NCI-H1105 treated with DMSO at 0.1 percent for 48 hours (cell line): ENCODE measurements around the gene SUCNR1.
A peak's percentile ranks its signal among the peaks of the same experiment; 100 is the strongest.
"Not testable (repeated sequence)": the region's sequence is repeated elsewhere in the genome, so short reads cannot be mapped to it uniquely, and the experiment has no call there.

Experiments
- DNase-seq: peaks from one replicate; lab custom pipeline; 2025; lab: John Stamatoyannopoulos, UW

Gene SUCNR1, protein sequence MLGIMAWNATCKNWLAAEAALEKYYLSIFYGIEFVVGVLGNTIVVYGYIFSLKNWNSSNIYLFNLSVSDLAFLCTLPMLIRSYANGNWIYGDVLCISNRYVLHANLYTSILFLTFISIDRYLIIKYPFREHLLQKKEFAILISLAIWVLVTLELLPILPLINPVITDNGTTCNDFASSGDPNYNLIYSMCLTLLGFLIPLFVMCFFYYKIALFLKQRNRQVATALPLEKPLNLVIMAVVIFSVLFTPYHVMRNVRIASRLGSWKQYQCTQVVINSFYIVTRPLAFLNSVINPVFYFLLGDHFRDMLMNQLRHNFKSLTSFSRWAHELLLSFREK

DNA sequence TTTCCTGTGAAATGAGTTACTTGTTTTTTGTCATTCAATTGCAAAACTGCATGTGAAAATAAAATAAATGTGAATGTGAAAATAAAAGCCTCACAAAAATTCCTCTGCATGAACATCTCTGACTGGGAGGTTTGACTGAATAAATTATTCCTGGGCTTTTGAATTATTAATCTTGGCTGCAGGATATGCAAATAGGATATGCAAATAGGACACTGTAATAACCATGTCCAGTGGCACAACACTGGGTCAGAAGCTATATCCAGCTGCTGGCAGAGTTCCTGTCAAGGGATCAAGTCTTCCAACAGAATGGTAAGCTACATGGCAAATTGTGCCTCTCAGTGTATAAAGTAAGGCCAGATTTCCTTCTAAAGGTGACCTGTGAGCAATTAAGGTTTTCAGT lies at the start of gene SUCNR1:
TSS of gene SUCNR1 (plus strand) at position 246 of the 400 bp plus-strand sequence. CDS start 6,250 bp downstream, outside the sequence.
- no peak for DNase-seq

DNA sequence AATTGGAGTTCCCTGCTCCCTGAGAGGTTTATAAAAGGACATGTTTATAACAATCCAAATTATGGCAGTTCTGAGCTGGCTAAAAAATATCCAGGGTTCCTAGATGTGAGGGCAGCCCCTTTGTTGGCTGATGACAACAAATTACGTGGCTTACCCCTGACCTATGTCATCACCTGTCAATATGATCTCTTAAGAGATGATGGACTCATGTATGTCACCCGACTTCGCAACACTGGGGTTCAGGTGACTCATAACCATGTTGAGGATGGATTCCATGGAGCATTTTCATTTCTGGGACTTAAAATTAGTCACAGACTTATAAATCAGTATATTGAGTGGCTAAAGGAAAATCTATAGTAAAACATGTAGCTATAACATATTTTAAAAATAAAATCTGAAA lies 45.6 kb upstream of the SUCNR1 start:
- DNase-seq, result no peak

DNA sequence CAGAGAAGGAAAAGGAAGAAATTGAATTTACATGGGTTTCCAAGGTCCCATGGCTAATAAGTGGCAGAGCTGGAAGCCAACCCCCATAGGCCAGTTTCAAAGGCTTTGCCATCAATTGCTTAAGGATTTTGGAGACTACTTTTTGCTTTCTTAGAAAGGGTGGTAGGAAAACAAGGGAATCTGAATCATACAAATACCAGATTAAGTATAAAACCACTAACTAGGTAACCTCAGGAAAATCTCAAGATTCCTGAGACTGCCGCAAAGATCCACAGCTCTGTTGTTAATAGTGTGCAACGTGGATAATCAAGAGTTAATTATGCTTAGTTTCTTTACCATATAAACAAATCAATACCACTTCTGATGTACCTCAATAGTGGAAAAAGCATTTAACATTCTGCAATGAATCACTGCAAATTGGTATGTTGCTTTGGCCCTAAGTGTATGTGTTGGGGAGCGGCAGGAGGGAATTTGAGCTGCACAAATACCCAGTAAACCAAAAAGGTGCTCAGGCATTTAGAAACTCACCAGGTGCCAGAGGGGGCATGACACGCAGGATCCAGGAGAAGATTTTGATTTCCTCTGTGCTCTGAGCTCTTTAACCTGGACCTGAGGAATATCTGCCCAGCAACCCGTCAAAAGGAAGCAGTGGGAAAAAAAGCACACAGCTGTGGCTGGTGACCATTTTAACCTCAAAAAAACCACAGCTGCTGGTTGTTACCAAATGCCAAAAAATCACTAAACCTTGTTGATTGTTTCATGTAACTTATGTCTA lies 37.5 kb upstream of the SUCNR1 start:
- no peak for DNase-seq

DNA sequence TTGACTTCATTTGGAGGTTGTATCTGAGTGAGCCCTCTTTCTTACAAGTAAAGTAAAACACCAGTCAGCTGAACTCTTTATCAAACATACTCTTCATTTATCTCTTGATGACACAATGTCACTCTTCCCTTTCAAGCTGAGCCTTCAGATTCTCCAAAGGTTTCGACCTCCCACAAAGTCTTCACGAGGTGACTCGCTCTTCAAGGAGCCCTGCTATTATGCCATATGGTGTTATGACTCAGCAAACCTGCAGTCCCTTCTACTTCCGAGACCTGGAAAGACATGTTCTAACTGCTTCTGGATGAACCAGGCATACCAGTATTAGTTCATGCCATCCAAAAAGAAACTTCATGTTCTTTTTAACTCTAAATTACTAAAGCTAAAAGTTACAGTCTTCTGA lies 36.4 kb upstream of the SUCNR1 start:
- no peak for DNase-seq

DNA sequence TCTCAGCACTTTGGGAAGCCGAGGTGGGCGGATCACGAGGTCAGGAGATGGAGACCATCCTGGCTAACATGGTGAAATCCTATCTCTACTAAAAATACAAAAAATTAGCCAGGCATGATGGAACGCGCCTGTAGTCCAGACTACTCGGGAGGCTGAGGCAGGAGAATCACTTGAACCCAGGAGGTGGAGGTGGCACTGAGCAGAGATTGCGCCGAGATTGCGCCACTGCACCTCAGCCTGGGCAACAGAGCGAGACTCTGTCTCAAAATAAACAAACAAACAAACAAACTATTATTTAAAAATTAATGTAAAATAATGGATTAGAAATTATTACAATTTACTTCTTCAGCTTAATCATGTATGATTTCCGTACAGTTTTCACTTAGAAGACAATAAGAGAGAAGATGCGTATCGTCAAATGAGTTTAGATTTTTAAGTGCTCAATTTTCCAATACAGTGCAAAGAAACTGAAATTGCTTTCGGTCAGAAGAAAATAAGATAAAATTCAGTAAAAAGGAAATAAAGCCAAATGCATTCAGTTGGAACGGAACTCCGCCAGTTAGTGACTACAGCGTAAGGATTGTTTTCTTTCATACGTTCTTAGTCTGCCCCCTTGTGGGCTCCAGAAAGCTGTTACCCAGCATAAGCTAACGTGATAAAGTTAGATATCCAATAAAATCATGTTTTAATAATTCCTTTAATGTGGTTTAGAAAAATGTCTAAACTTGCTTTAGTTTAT lies 34.7 kb upstream of the SUCNR1 start:
- peak; percentile 72 for DNase-seq

DNA sequence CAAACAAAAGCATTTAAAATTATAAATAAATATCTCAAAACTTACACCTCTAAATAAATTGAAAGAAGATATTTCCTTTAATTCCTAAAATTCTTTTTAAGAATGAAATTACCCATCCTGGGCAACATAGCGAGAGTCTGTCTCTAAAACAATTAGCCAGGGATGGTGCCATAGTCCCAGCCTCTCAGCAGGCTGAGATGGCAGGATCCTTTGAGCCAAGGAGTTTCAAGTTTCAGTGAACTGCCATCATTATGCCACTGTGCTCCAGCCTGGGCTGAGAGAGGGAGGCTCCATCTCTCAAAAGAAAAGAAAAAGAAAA lies 34.2 kb upstream of the SUCNR1 start:
- DNase-seq, result no peak

DNA sequence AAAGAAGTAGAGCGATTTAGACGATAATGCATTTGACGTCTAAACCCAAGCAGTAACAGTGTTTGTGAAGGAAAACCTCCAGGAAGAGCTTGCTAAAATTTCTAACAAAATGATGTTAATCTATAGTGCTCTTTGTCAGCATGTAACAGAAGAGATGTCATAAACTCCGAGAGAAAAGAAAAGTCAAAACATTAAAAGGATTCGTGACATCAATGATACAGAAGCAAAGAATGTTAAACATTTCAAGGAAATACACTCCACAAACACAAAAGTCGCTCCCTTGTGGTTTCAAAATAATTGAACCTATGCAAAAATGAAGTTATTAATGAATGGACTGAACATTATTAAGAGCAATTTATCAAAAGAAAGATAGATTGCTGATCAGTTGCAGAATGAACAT lies 31.6 kb upstream of the SUCNR1 start:
- DNase-seq, result no peak

DNA sequence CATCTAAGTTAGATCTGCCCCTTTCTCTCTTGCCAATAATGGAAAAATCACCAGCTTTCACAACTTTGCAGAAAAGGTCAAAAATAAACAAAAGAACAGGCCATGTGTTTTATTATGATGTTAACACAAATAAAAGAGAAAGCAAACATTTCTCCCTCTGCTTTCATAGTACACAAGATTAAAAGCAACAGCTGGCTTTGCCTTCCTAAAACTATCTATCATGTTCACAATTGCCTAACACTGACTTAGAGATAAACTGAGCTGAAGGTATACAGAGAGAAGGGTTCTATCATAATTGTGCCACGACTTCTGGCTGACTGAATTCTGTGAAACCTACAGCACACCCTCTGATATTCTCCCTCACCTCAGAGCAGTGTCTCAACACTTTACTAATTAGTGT lies 30.2 kb upstream of the SUCNR1 start:
- no peak for DNase-seq

DNA sequence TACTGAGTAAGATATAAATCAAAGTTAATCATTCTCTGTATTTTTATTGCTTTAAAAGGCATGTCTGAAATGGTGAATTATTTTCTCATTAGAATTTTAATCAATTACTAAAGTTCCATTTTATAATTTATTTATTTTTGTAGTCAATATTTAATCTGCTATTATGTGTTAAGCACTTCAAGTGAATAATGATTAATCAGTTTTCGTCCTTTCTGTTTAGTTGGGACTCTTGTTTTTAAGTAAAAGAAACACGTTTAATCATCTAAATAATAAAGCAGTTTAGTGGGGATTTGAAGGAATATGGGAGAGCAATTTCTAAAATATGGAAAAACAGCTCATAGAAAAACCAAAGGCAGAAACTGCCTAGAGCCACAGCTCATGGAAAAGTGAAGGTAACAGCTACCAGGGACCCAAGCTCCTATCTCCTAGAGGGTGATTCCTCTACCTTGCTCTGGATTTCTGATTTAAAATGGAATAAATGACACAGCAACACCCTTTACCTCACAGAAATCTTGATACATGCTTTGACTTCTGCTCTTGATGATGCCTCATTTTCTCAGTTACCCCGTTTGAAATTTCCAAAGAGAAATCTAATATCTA lies 28.0 kb upstream of the SUCNR1 start:
- no peak for DNase-seq

DNA sequence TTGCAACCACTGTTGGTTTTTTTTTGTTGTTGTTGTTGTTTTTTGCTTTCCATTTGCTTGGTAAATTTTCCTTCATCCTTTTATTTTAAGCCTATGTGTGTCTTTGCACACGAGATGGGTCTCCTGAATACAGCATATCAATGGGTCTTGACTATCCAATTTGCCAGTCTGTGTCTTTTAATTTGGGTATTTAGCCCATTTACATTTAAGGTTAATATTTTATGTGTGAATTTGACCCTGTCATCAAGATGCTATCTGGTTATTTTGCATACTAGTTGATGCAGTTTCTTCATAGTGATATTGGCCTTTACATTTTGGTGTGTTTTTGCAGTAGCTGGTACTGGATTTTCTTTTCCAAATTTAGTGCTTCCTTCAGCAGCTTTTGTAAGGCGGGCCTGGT lies 23.4 kb upstream of the SUCNR1 start:
- DNase-seq, result not testable (repeated sequence)

DNA sequence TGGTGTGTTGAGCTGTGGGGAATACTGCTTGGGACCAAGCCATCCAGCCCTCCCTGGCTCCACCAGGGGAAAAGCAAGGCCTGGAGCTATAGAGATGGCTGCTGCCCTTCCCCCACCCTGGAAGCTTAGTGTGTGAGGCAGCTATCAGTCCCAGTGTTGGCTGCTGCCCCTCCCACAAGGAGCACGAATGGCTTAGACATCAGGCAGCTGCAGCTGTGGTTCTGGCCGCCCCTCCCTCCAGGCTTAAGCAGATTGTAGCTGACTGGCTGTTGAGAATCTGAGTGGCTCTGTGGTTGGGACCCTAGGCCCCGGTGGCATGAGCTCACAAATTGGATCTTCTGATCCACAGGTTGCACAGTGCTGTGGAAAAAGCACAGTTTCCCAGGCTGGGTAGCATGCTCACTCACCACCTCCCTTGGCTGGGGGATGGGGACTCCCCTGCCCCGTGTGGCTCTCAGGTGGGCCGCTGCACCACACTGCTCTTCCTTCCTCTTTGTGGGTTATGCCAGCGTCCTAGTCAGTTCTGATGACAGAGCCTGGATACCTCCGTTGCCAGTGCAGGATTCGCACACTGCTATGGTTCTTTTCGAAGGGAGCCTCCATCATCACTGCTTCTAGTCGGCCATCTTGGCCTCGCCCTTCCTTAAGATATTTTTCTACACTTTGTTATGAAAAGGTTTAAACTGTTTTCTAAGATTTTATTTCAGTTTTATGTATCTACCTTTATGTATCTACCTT lies 21.2 kb upstream of the SUCNR1 start:
- no peak for DNase-seq

DNA sequence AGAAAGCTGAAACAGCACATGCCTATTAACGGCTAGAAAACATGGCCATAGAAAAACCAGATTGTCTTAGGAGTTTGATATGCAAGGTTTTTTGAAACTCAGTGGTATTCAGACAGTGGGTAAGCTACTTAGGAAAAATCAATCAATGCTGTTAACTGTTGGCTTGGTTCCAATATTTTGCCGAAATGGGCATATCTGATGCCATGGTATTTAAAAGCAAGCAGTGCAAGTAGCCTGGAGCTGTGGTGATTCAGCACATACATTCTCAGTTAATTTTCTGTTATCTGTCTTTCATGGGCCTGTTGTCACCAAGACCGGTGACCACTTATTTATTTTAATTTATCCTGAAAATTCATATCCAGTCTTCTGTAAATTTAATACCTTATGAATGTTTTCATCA lies 17.3 kb upstream of the SUCNR1 start:
- peak; percentile 31 for DNase-seq

DNA sequence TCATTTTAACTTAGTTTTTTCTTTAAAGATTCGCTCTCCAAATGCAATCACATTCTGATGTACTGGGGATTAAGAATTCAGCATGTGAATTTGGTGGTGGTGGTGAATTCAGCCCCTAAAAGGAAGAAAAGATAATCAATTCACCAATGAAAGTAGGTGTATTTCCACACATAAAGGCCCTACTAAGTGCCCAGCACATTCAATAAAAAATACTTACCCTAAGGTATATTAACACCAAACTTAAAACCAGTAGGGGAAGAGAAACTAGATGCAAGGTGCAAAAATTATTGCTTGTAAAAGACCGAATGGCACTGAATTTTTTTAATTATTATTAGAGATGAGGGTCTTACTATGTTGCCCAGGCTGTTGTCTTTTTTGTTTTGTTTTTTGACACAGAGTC lies 16.8 kb upstream of the SUCNR1 start:
- DNase-seq, result no peak

DNA sequence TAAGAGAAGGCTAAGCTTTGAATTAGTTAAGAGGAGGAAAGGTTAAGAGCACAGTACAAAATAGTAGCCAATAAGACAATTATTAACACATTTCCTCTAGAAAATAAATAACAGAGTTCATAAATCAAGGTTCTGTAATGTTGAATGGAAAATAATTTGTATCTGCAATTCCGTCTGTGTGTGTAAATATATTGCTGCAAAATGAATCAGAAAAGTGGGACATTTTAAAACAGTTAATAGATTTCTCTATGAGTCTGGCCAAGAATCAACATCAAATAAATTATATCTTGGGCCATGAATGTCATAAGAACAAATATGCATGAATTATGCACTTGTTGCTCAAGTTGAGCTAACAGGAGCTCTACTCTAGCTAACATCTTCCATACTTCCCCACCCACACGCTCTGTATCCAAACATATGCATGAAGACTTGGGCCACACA lies 14.2 kb upstream of the SUCNR1 start:
- no peak for DNase-seq

DNA sequence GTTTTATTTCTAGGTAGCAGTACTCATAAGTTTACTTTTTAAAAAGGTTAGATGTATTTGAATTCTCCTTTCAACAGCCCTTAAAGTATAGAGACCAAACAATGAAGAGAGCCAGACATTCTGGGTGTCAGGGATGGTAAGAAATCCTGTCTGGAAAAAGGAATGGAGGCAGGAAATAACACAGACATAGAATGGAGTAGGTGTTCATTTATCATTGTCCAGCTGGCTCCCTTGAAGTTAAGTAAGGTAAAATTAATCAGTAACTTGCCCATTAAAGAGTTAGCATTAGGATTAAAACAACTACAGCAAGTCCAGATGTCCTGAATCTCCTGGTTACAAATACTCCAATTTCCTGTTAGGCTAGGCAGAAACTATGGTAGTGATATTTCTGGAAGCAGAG lies 13.5 kb upstream of the SUCNR1 start:
- DNase-seq, result no peak

DNA sequence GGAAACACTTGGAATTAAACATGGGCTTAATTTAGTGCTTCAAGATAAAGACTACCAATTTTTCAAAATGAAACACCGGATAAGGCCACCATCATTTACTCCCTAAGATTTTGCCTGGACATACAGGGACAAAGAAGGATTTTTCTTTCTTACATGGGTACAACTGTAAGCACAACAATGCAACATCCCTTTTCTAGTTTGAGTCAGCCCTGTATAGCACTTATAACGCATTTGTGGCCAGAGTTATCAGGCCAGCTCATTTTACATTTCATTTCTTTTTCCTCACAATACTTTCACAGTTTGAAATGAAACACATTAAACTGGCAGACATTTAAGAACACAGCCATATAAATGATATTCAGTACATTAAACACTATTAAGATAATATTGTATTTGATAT lies 9.8 kb upstream of the SUCNR1 start:
- DNase-seq, result no peak

DNA sequence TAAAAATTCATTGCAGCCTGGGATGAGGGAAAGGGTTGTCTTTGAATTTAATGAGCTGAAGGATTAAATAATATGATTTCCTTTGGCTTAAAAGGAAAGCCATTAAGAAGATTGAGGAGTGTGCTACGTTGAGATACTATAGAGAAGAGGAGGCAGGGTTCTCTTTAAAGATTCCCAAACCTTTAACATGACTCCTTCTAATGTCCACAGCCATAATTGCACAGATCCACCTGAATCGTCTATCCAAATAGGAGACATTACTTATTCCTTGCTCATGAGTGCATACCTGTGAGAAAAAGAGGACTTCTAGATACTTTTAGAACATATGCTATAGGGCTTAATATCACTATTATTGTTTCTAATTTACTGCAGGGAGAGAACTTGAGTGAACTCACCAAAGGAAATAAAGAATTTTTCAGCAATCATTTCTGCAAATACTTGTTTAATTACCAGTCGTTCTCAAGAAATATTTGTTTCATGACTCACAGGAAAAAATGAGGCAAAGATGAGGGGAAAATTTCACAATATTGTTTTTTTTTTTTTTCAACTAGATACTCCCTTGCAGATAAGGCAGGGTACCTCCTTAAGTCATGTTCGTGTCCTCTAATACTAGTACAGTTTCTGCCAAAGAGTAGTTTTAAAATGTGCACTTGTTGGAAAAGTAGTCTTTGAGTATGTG lies 8.9 kb upstream of the SUCNR1 start:
- no peak for DNase-seq

DNA sequence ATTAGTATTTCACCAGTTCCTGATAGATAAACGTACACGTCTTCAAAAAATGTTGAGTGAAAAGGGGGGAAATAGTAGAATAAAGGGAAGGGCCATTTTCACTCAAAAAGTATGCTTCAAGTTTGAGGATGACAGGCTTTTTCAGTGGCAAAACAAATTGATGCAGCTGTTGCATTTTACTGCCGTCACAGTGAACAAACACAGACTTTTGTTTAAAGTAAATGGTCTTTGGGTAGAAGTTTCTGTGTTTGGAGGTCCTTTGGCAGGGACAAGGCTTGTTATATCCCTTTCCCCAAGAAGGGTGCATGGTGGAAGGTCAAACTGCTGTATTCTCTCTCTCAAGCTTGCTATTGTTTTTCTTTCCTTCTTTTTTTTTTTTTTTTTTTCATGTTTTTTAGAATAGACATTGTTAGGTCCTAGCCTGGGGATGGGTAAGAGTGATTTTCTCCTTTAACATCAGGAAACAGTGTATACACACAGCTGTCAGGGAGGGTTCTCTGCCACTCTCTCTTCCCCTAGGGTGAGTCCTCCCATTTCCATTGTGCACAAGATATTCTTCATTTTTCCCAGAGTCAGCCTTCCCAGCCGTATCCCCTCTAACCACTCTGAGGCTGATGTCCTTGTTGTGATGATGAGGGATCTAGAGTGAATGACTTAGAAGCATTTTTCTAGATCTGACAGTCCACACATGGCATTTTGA lies 6.6 kb upstream of the SUCNR1 start:
- DNase-seq, result no peak

DNA sequence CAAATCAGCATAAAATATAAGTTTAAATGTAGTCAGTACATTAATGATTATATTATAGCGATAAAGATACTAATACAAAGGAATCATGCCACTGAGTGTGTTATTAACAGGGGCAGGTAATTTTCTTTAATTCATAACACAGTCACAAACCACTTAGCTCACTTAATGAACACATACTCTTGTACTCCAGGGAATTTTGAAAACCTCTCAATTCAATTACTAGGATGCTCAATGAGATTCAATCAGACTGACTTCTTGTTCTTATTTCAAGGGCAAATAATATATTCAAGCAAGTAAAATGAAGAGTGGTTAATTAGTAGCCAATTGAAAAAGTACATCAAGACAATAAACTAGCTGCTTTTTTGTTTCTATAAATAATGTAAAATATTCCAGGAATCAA lies 5.8 kb upstream of the SUCNR1 start:
- DNase-seq, result peak; percentile 66

DNA sequence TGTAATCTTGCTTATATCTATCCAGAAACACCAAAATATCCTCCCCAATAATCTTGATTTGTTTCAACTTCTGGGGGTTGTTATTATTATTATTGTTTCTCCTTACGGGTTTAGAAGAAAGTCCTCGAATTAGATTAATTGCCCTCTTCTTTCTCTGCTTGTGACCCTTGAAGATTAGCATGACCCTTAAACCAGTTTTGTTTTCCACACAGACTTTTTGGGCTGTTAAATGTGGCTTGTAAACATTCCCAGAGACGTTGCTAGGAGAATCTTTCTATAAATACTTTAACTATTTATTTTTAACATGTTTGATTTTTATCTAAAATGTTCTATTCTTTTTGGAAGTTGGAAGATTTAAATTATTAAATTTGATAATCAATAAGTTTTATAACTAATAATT lies 4.3 kb upstream of the SUCNR1 start:
- no peak for DNase-seq
